Muscle layer of colon (tissue), 2 donors: ENCODE results near the gene PHETA2.
"Not testable (repeated sequence)": the region's sequence is repeated elsewhere in the genome, so short reads cannot be mapped to it uniquely, and the experiment has no call there.

ENCODE experiments used
- H3K27ac ChIP-seq: one replicate; pipeline ENCODE4 v1.7.0; 2013; ENCODE audit warnings: low read depth, mild to moderate bottlenecking, low read length, moderate library complexity
- H3K27me3 ChIP-seq, 2 donors: one replicate each; pipeline ENCODE4 v1.7.0; 2013; ENCODE audit warnings: low read length in 2 of 2, mild to moderate bottlenecking in 2 of 2; ENCODE audit not compliant: insufficient read depth in 2 of 2, control insufficient read depth in 1 of 2
- H3K36me3 ChIP-seq: one replicate; pipeline ENCODE4 v1.7.0; 2013; ENCODE audit warnings: mild to moderate bottlenecking, low read length; ENCODE audit not compliant: insufficient read depth
- H3K4me1 ChIP-seq: one replicate; pipeline ENCODE4 v1.7.0; 2013; ENCODE audit warnings: mild to moderate bottlenecking, low read length; ENCODE audit not compliant: insufficient read depth
- H3K4me3 ChIP-seq, 2 donors: one replicate each; pipeline ENCODE4 v1.7.0; 2013; ENCODE audit warnings: low read length in 2 of 2, low read depth in 1 of 2, mild to moderate bottlenecking in 1 of 2, moderate library complexity in 1 of 2
- H3K9ac ChIP-seq: one replicate; pipeline ENCODE4 v1.7.0; 2013; ENCODE audit warnings: low read length
- H3K9me3 ChIP-seq: one replicate; pipeline ENCODE4 v1.7.0; 2013; ENCODE audit warnings: mild to moderate bottlenecking, low read length
- donor health status: abdominal sarcoma.
- donor health status: Adenocarcinoma of cecum.

The PHETA2 gene

DNA sequence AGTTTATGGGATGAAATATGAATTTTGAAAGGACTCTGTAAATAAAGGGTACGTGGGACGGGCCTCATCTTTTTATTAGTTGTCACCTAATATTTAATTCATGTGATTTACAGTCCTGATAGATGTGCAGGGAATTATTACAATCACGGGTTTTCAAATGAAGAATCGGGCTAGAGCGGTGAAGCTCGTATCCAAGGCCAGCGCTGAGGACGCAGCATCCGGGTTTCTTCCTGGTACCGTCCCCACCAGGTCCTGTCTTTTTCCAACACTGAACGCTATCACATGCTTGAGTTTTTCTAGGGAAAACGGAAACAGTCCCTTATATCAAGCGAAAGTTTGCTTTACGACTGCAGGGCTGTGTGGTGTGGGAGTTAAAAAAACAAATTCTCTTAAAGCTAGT, 6.2 kb downstream of the PHETA2 start:
- no peaks in the 10 kb centered on the region for H3K27me3 ChIP-seq
- H3K36me3 ChIP-seq, result peaks cover 35% of the 10 kb centered on the region
- no peaks in the 10 kb centered on the region for H3K9me3 ChIP-seq
- H3K4me1 ChIP-seq, result peaks cover 20% of the 10 kb centered on the region
- H3K4me3 ChIP-seq, result peak overlapping the region; percentile 68 to 78
- peak overlapping the region; percentile 49 for H3K9ac ChIP-seq
- peak overlapping the region; percentile 85 for H3K27ac ChIP-seq

DNA sequence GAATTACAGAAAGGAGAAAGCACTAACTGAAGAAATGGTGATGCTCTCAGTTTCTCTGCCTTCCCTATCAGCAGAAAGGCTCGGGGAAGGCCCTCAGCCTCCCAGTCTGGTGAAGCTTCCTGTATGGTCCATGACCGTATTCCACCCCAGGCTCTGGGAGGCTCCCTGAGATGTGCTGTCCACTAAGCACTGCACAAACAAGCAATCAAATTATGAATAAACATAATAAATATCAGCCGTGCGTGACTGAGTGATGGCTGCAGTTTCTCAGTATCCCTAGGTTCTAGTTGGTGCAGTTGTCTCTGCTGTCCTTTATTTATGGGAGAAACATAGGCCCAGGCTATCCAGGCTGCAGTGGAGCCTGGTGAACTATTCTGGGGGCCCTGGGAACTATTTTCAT, 9.1 kb downstream of the PHETA2 start:
- Histone ChIP-seq H3K9ac (no peak overlapping the region), H3K27ac (no peak overlapping the region), H3K36me3 (peaks cover 42% of the 10 kb centered on the region), H3K4me1 (peaks cover 11% of the 10 kb centered on the region), H3K9me3 (no peaks in the 10 kb centered on the region), H3K27me3 (no peaks in the 10 kb centered on the region), H3K4me3 (no peak overlapping the region)

DNA sequence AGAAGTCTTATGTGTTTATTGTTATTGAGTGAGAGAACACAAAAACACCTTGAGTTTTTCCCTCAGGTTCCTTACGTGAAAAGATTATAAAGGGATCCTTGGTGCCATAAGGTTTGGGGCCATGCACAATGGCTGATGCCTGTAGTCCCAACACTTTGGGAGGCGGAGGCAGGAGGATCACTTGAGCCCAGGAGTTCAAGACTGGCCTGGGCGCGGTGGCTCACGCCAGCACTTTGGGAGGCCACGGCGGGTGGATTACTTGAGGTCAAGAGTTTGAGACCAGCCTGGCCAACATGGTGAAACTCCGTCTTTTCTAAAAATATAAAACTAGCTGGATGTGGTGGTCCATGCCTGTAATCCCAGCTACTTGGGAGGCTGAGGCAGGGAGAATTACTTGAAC, 10.8 kb downstream of the PHETA2 start:
- no peak overlapping the region for H3K4me3 ChIP-seq
- peaks cover 42% of the 10 kb centered on the region for H3K36me3 ChIP-seq
- H3K9ac ChIP-seq, result no peak overlapping the region
- peaks cover 12% of the 10 kb centered on the region for H3K4me1 ChIP-seq
- no peaks in the 10 kb centered on the region for H3K9me3 ChIP-seq
- no peaks in the 10 kb centered on the region for H3K27me3 ChIP-seq
- no peak overlapping the region for H3K27ac ChIP-seq

DNA sequence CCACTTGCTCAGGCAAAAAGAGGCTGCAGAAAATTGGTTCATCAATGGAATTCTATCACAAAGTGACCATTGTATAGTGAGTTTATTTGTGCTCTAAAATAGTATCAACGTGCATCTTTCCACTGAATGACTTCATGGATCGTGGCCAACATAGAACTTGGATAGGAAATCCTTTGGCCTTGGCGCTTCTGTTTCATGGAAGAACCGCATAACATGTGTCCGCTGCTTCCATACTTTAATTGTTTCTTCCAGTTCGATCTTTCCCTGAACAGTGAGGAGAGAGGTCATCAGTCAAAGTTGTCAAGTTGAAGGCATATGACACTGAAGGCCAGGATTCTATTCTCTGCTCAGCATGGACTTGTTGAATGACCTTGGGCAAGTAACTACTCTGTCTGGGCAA, 12.0 kb downstream of the PHETA2 start:
- Histone ChIP-seq H3K36me3 (peaks cover 42% of the 10 kb centered on the region), H3K4me1 (peaks cover 12% of the 10 kb centered on the region), H3K9me3 (no peaks in the 10 kb centered on the region), H3K4me3 (no peak overlapping the region), H3K27ac (no peak overlapping the region), H3K9ac (no peak overlapping the region), H3K27me3 (no peaks in the 10 kb centered on the region)

DNA sequence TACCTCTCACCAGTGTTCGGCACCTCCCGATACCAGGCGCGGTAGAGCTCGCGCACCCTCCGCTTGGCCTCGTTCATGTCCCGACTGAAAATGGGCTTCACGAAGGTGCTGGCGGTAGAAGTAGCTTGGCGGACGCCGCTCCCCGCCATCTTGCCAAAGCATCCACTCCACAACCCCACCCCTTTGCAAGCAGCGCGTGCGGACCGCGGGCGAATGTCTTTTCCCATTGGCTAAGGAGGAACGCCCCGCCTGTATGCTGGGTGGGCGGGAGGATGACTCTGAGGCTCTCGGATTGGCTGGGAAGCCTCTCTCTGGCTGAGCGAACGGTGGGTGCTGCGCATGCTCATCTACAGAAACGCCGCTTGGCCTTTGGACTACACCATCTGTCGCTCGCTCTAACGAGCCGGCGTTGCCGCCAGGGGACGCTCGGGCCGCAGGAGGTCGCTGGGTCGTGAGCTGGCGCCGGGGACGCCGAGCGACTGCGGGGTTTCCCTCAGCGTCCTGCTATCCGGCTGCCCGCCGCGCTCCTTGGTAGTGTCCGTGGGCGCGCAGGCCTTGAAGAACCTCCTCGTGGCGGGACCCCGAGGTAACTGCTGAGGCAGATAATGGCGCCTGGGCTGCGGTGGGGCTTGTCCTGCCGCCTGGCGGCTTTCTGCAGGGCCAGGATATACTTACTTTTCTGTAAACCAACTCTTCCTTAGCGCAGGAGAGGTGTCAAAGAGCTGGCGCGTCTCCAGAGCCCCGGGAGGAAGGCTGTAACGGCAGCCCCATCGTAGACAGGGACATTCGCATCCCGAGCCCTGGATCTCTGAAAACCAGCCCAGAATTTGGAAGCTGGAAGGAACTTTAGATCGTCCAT, 16.8 kb downstream of the PHETA2 start, which contains the start of gene NDUFA6:
Gene NDUFA6 (minus strand): TSS at position 177 of the 859 bp plus-strand sequence. CDS start 28 bp downstream, at position 149.
- Histone ChIP-seq H3K9ac (peak within 1 kb of the TSS; percentile 90), H3K27me3 (no peaks in the 10 kb centered on the region), H3K4me3 (peak within 1 kb of the TSS; percentile 85 to 92), H3K9me3 (no peaks in the 10 kb centered on the region), H3K4me1 (peaks cover 23% of the 10 kb centered on the region), H3K36me3 (peaks cover 14% of the 10 kb centered on the region), H3K27ac (peak within 1 kb of the TSS; percentile 96)

DNA sequence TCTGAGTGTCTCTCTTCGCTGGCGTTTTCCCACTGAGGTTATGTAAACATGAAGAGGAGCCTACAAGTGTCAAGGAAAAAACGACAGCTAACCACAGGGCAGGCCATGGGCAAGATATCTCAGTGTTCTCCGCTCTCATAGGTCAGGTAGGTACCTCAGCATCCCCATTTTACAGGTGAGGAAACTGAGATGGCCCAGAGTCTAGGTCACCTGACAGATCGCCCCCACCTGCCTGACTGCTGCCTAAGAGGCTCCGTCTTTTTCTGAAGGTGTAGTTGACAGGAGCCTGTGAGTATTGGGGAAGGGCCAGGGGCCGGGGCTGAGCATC, 17.4 kb downstream of the PHETA2 start:
- Histone ChIP-seq H3K27me3 (no peaks in the 10 kb centered on the region), H3K27ac (peak overlapping the region; percentile 83), H3K9me3 (no peaks in the 10 kb centered on the region), H3K4me3 (peak overlapping the region; percentile 85 to 92), H3K36me3 (peaks cover 8% of the 10 kb centered on the region), H3K9ac (peak overlapping the region; percentile 59), H3K4me1 (peaks cover 23% of the 10 kb centered on the region)

DNA sequence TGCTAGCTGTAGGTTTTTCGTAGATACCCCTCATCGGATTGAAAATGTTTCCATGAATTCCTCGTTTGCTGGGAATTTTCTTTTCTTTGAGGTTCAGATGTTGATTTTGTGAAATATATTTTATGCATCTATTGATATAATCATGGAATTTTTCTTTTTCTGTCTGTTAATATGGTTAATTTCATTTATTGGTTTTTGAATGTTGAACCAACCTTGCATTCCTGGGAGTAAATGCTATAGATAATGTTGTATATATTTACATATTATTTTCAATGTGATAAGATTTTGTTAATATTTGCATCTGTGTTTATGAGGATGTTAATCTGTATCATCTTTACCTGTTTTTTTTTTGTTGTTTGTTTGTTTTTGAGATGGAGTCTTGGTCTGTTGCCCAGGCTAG, 27.2 kb downstream of the PHETA2 start:
- H3K9ac ChIP-seq, result no peak overlapping the region
- peaks cover 8% of the 10 kb centered on the region for H3K9me3 ChIP-seq
- no peaks in the 10 kb centered on the region for H3K27me3 ChIP-seq
- H3K27ac ChIP-seq, result no peak overlapping the region
- H3K36me3 ChIP-seq, result no peaks in the 10 kb centered on the region
- no peaks in the 10 kb centered on the region for H3K4me1 ChIP-seq
- H3K4me3 ChIP-seq, result no peak overlapping the region

DNA sequence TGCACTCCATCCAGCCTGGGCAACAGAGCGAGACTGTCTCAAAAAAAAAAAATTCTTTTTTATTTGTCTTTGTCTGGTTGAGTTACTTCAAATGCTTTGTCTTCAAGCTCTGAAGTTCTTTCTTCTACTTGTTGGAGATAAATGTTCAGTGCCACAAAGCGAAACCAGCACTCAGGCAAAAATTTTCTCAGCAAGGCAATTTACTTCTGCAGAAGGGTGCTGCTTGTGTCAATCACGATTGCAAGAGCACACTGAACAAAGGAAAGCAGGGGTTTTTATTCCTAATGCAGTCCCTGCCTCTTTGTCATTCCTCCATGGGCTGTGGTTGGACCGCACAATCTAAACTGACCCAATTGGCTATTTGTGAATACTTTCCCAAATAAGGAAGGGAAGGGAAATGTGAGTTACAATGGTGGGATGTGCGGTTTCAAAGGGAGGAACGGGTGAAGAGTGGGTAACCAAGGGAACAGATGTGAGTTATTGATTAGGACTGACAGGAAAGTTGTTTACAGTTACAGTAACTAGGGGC, 30.3 kb downstream of the PHETA2 start:
- H3K27me3 ChIP-seq, H3K4me3 ChIP-seq, H3K9ac ChIP-seq, H3K27ac ChIP-seq, H3K4me1 ChIP-seq, H3K9me3 ChIP-seq, H3K36me3 ChIP-seq: not testable (repeated sequence)

DNA sequence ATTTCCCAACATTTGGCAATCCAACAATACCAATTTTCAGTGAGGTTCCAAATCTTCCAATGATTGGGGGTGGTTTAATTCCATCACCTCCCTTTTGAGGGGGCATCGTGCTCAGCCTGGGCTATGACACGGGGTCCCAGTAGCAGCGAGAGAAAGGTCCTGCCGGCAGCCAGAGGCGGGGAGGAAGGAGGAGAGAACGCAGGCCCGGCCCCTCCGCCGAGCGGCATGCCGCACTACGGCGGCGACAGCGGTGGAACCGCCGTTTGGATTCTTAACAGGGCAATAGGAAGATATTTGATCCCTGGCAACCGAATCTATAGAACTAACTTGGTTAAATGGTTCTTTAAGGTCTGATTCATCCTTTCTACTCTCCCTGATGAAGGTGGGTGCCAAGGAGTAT, 34.8 kb downstream of the PHETA2 start:
- H3K27ac ChIP-seq, result no peak overlapping the region
- no peaks in the 10 kb centered on the region for H3K36me3 ChIP-seq
- H3K27me3 ChIP-seq, result no peaks in the 10 kb centered on the region
- peaks cover 3% of the 10 kb centered on the region for H3K9me3 ChIP-seq
- no peak overlapping the region for H3K9ac ChIP-seq
- H3K4me3 ChIP-seq, result no peak overlapping the region
- no peaks in the 10 kb centered on the region for H3K4me1 ChIP-seq

DNA sequence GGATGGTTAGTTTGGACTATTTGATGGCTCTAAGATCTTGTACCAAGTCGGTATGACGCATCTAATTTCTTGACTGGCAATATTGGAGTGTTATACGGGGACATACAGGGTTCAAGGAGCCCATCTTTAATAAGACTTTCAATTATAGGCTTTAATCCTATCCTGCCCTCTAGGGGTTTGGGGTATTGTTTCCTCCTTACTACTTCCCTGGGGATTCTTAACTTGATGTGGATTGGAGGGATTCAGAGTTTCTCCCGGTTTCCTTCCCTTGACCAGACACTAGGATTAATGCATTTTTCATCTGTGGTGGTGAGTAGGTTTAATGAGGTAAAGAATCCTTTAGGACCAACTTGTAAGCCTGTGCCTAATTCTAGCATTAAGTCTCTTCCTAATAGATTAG, 37.8 kb downstream of the PHETA2 start:
- H3K27me3 ChIP-seq, result no peaks in the 10 kb centered on the region
- peaks cover 3% of the 10 kb centered on the region for H3K9me3 ChIP-seq
- H3K36me3 ChIP-seq, result no peaks in the 10 kb centered on the region
- H3K4me3 ChIP-seq, result no peak overlapping the region
- no peak overlapping the region for H3K27ac ChIP-seq
- no peak overlapping the region for H3K9ac ChIP-seq
- H3K4me1 ChIP-seq, result no peaks in the 10 kb centered on the region

DNA sequence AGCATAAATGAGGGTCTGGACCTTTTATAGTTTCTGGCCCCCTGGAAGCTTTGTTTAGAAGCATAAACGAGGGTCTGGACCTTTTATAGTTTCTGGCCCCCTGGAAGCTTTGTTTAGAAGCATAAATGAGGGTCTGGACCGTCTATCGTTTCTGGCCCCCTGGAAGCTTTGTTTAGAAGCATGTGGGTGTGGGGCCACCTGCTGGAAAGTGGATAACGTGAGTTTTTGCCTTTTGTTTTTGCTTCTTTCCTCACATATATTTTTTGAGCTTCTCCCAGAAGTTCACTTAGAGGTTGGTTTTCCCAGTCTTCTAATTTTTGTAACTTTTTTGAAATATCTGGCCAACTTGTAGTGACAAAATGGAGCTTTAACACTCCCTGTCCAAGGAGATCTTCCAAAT, 38.7 kb downstream of the PHETA2 start:
- H3K27ac ChIP-seq, H3K27me3 ChIP-seq, H3K36me3 ChIP-seq, H3K4me1 ChIP-seq, H3K4me3 ChIP-seq, H3K9me3 ChIP-seq, H3K9ac ChIP-seq: not testable (repeated sequence)

DNA sequence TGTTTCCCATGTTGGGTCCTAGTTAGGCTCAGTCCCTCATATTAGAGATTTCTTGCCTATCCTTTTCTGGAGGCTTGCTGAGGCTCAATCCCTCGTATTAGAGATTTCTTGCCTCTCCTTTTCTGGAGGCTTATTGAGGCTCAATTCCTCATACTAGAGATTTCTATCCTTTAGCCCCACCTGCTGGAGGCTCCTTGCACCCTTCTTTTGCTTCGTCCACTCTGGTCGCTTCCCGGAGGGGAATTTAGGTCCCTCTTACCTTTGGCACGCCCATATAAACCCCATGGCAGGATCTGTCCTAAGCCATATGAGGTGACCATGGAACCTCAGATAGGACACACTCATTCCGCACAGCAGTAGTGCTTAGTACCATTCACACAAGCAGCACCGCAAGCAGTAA, 40.7 kb downstream of the PHETA2 start:
- Histone ChIP-seq H3K4me1 (no peaks in the 10 kb centered on the region), H3K4me3 (no peak overlapping the region), H3K27me3 (no peaks in the 10 kb centered on the region), H3K27ac (no peak overlapping the region), H3K9me3 (peaks cover 3% of the 10 kb centered on the region), H3K9ac (no peak overlapping the region), H3K36me3 (no peaks in the 10 kb centered on the region)
